Suprapubic skin (tissue), 4 donors: Measurements from ENCODE around the gene IL4I1.

Source experiments
- CTCF ChIP-seq, 2 donors: fragments of 200-600 bp in 1 of 2; fragments of 450-650 bp in 1 of 2; sonication (generic) in 1 of 2; IDR thresholded peaks; one replicate each; pipeline ENCODE4 v1.5.1; 2016 to 2019; ENCODE audit warnings: antibody characterized with exemption in 2 of 2, mild to moderate bottlenecking in 1 of 2, moderate library complexity in 1 of 2
- EP300 ChIP-seq: sonication (generic); formaldehyde crosslinking; IDR thresholded peaks from one replicate; pipeline ENCODE4 v1.6.1; 2017; ENCODE audit warnings: antibody characterized with exemption
- POLR2A ChIP-seq, 2 donors: fragments of 450-650 bp; IDR thresholded peaks; one replicate each; pipeline ENCODE4 v1.6.1; 2017; ENCODE audit warnings: antibody characterized with exemption in 2 of 2, mild to moderate bottlenecking in 2 of 2, moderate library complexity in 2 of 2
- POLR2AphosphoS5 ChIP-seq, 3 donors: sonication (generic); formaldehyde crosslinking; IDR thresholded peaks; one replicate each; pipeline ENCODE4 v1.6.1; 2017; ENCODE audit warnings: antibody characterized with exemption in 3 of 3

GRCh38 chr19:49877879-49878743, 18.6 kb downstream of the IL4I1 start:
- TF ChIP-seq CTCF (IDR thresholded peaks at IDR 0.05), result no peak
- TF ChIP-seq POLR2A (IDR thresholded peaks at IDR 0.05), result no peak
- no peak for TF ChIP-seq POLR2AphosphoS5 (IDR thresholded peaks at IDR 0.05)
- no peak for TF ChIP-seq EP300
